MM.1S (cell line): ENCODE results near the gene ZW10.

Experiments used
- DNase-seq: peaks from one replicate; pipeline ENCODE4 v3.0.0-alpha.2; 2015
- H2AFZ ChIP-seq: fragments of 300-600 bp; sonication (generic); 2 replicates; pipeline ENCODE4 v1.6.0; 2016; ENCODE audit warnings: antibody characterized with exemption, low read length
- H3F3A ChIP-seq: fragments of 300-600 bp; sonication (generic); 2 replicates; pipeline ENCODE4 v1.6.1; 2016; ENCODE audit warnings: mild to moderate bottlenecking, antibody characterized with exemption, low read length, moderate library complexity, mixed read lengths; ENCODE audit not compliant: insufficient read depth
- H3K27ac ChIP-seq: fragments of 300-600 bp; sonication (generic); 2 replicates; pipeline ENCODE4 v1.5.1; 2016; ENCODE audit warnings: mild to moderate bottlenecking, low read length
- H3K27me3 ChIP-seq: fragments of 300-600 bp; sonication (generic); replicated peaks from 2 replicates; pipeline ENCODE4 v1.6.0; 2016; ENCODE audit warnings: low read length; ENCODE audit not compliant: insufficient read depth
- H3K36me3 ChIP-seq: fragments of 300-600 bp; sonication (generic); replicated peaks from 2 replicates; pipeline ENCODE4 v1.6.1; 2016; ENCODE audit warnings: mild to moderate bottlenecking, low read length, mixed read lengths; ENCODE audit not compliant: insufficient read depth
- H3K4me1 ChIP-seq: fragments of 300-600 bp; sonication (generic); 2 replicates; pipeline ENCODE4 v1.6.1; 2016; ENCODE audit warnings: low read length, mixed read lengths
- H3K4me2 ChIP-seq: fragments of 300-600 bp; sonication (generic); 2 replicates; pipeline ENCODE4 v1.6.0; 2016; ENCODE audit warnings: low read depth, low read length
- H3K4me3 ChIP-seq: fragments of 300-600 bp; sonication (generic); 2 replicates; pipeline ENCODE4 v1.5.1; 2016; ENCODE audit warnings: low read length, mixed read lengths
- H3K79me2 ChIP-seq: fragments of 300-600 bp; sonication (generic); 2 replicates; pipeline ENCODE4 v1.6.1; 2016; ENCODE audit warnings: mixed run types, low read length, mixed read lengths
- H3K9ac ChIP-seq: fragments of 300-600 bp; sonication (generic); 2 replicates; pipeline ENCODE4 v1.6.1; 2016; ENCODE audit warnings: low read length, mixed read lengths
- H3K9me2 ChIP-seq: fragments of 300-600 bp; sonication (generic); replicated peaks from 2 replicates; pipeline ENCODE4 v1.6.1; 2016; ENCODE audit warnings: mild to moderate bottlenecking, low read length, mixed read lengths; ENCODE audit not compliant: insufficient read depth
- H3K9me3 ChIP-seq: fragments of 300-600 bp; sonication (generic); replicated peaks from 2 replicates; pipeline ENCODE4 v1.6.1; 2016; ENCODE audit warnings: mild to moderate bottlenecking, low read length, mixed read lengths; ENCODE audit not compliant: insufficient read depth
- H4K20me1 ChIP-seq: fragments of 300-600 bp; sonication (generic); 2 replicates; pipeline ENCODE4 v1.6.1; 2016; ENCODE audit warnings: mild to moderate bottlenecking, low read length, moderate library complexity, mixed read lengths; ENCODE audit not compliant: insufficient read depth
- CTCF ChIP-seq: fragments of 300-600 bp; sonication (generic); IDR thresholded peaks from 2 replicates; pipeline ENCODE4 v1.5.1; 2016; ENCODE audit warnings: antibody characterized with exemption, low read length, mixed read lengths
- EZH2 ChIP-seq: fragments of 300-600 bp; sonication (generic); optimal IDR thresholded peaks from 2 replicates; pipeline ENCODE3; 2017; ENCODE audit warnings: low read depth, mild to moderate bottlenecking, antibody characterized with exemption, low read length, mixed read lengths
- EZH2phosphoT487 ChIP-seq: fragments of 300-600 bp; sonication (generic); IDR thresholded peaks from 2 replicates; pipeline ENCODE4 v1.6.1; 2018; ENCODE audit warnings: antibody characterized with exemption, low read length

Gene ZW10

GRCh38 chr11:113781682-113782081 is 8.2 kb upstream of the ZW10 start:
- Histone ChIP-seq H3K79me2 (no peaks in the 10 kb centered on the region), H3K36me3 (no peaks in the 10 kb centered on the region), H3F3A (no peaks in the 10 kb centered on the region), H4K20me1 (no peaks in the 10 kb centered on the region), H3K27me3 (no peaks in the 10 kb centered on the region), H3K4me1 (no peaks in the 10 kb centered on the region), H3K9me3 (no peaks in the 10 kb centered on the region), H3K4me3 (no peak overlapping the region), H2AFZ (no peak overlapping the region), H3K9ac (no peak overlapping the region), H3K27ac (no peak overlapping the region), H3K9me2 (no peaks in the 10 kb centered on the region), H3K4me2 (no peak overlapping the region)
- no peak for DNase-seq
- TF ChIP-seq CTCF (no peak), EZH2 (no peak), EZH2phosphoT487 (no peak)

- Histone ChIP-seq H3K4me1 (no peaks in the 10 kb centered on the region), H3K36me3 (no peaks in the 10 kb centered on the region), H3F3A (no peaks in the 10 kb centered on the region), H3K4me2 (no peak within 1 kb of the TSS), H3K9me2 (no peaks in the 10 kb centered on the region), H3K4me3 (no peak within 1 kb of the TSS), H2AFZ (no peak within 1 kb of the TSS), H3K27ac (no peak within 1 kb of the TSS), H4K20me1 (no peaks in the 10 kb centered on the region), H3K9ac (no peak within 1 kb of the TSS), H3K79me2 (no peaks in the 10 kb centered on the region), H3K9me3 (no peaks in the 10 kb centered on the region), H3K27me3 (no peaks in the 10 kb centered on the region)
- TF ChIP-seq CTCF (no peak), EZH2 (no peak), EZH2phosphoT487 (no peak)
- DNase-seq = no peak
These were observed 6.0 kb upstream of the ZW10 start, which contains the start of gene CLDN25 for GRCh38 chr11:113779496-113779895. TSS of gene CLDN25 (plus strand) at chr11:113779796. CDS start at chr11:113779796, 0 bp downstream.

GRCh38 chr11:113778111-113778910 is 4.8 kb upstream of the ZW10 start:
- Histone ChIP-seq H3K27ac (no peak overlapping the region), H3K9me2 (no peaks in the 10 kb centered on the region), H3K4me2 (no peak overlapping the region), H3F3A (no peaks in the 10 kb centered on the region), H3K4me1 (0 out of 2 replicates have a peak, but pooled peaks cover 3% of the 10 kb centered on the region), H3K27me3 (no peaks in the 10 kb centered on the region), H2AFZ (no peak overlapping the region), H3K9me3 (no peaks in the 10 kb centered on the region), H3K79me2 (peaks cover 2% of the 10 kb centered on the region), H3K4me3 (no peak overlapping the region), H3K36me3 (no peaks in the 10 kb centered on the region), H4K20me1 (no peaks in the 10 kb centered on the region), H3K9ac (no peak overlapping the region)
- TF ChIP-seq CTCF (no peak), EZH2phosphoT487 (no peak), EZH2 (no peak)
- no peak for DNase-seq
